SU-DHL-6 (cell line): Measurements from ENCODE around the gene ZNF804A.

Experiments used
- EZH2phosphoT487 ChIP-seq: fragments of 200-600 bp; sonication (generic), shearing (Covaris generic); conservative IDR thresholded peaks from 2 replicates; pipeline ENCODE4 v1.6.1; 2018; ENCODE audit warnings: mild to moderate bottlenecking, antibody characterized with exemption, low read length, moderate library complexity, mixed read lengths
- TF ChIP-seq, protein P1 (sequence below): fragments of 200-600 bp; sonication (generic); IDR thresholded peaks from one replicate; pipeline ENCODE4 v1.5.1; 2017; ENCODE audit warnings: antibody characterized with exemption, mild to moderate bottlenecking, low read length, moderate library complexity; ENCODE audit not compliant: insufficient read depth, poor library complexity, severe bottlenecking

GRCh38 chr2:184927040-184927439 lies 328.7 kb downstream of the ZNF804A start:
- TF ChIP-seq, protein P1, sequence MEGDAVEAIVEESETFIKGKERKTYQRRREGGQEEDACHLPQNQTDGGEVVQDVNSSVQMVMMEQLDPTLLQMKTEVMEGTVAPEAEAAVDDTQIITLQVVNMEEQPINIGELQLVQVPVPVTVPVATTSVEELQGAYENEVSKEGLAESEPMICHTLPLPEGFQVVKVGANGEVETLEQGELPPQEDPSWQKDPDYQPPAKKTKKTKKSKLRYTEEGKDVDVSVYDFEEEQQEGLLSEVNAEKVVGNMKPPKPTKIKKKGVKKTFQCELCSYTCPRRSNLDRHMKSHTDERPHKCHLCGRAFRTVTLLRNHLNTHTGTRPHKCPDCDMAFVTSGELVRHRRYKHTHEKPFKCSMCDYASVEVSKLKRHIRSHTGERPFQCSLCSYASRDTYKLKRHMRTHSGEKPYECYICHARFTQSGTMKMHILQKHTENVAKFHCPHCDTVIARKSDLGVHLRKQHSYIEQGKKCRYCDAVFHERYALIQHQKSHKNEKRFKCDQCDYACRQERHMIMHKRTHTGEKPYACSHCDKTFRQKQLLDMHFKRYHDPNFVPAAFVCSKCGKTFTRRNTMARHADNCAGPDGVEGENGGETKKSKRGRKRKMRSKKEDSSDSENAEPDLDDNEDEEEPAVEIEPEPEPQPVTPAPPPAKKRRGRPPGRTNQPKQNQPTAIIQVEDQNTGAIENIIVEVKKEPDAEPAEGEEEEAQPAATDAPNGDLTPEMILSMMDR: no peak
- no peak for TF ChIP-seq EZH2phosphoT487
